GM12878 (cell line): Measurements from ENCODE around the gene MYO16. TPM values are rescaled to one million over a fixed set of nuclear protein-coding genes. Genes with fewer than 3 reads are reported as not detected.

Experiments
- ATAC-seq: fragments of 200-7000 bp; cut with Tn5 transposase; 3 replicates; pipeline ENCODE4 v1.9.1; 2020; ENCODE audit warnings: mild to moderate bottlenecking, moderate library complexity
- Bru-seq: library from RNA; stranded (reverse); fragments of 400-500 nt; gene quantifications from one replicate; lab custom pipeline; 2021; lab: Mats Ljungman, UMichigan
- BruChase-seq, 2 experiments: library from RNA; stranded (reverse); fragments of 400-500 nt; gene quantifications; one replicate each; lab custom pipeline; 2021; lab: Mats Ljungman, UMichigan
- BruUV-seq: library from RNA; stranded (reverse); fragments of 400-500 nt; replicated peaks from 2 replicates; lab custom pipeline; 2021; lab: Mats Ljungman, UMichigan
- CTCF ChIA-PET: fragments of 300-600 bp; sonication (Branson Sonifier 250); formaldehyde crosslinking; extraction: SDS; loops from one replicate; lab custom pipeline; 2021; ENCODE audit warnings: inconsistent platforms; lab: Yijun Ruan, JAX
- POLR2A ChIA-PET: fragments of 350-600 bp; formaldehyde crosslinking; extraction: SDS; loops from one replicate; lab custom pipeline; 2021; ENCODE audit warnings: inconsistent platforms; lab: Charles Lee
- RAD21 ChIA-PET: fragments of 300-600 bp; sonication (Branson Sonifier 250); formaldehyde crosslinking; loops from one replicate; lab custom pipeline; 2023; ENCODE audit warnings: antibody characterized with exemption; ENCODE audit not compliant: unreplicated experiment; lab: Charles Lee
- SMC1A ChIA-PET: fragments of 300-600 bp; sonication (Branson Sonifier 250); formaldehyde crosslinking; loops from one replicate; lab custom pipeline; 2023; ENCODE audit not compliant: unreplicated experiment, uncharacterized antibody; lab: Charles Lee
- DNase-seq: peaks from one replicate; pipeline ENCODE4 v3.0.0-alpha.2; 2011; ENCODE audit warnings: low read depth, low spot score
- FAIRE-seq: peaks from 3 replicates; lab custom pipeline; 2011; peaks lifted over from hg19 to GRCh38; lab: Jason Lieb, UNC
- H2AFZ ChIP-seq: 2 replicates; pipeline ENCODE4 v1.6.0; 2011; ENCODE audit warnings: low read depth, low read length, control low read depth; ENCODE audit not compliant: control insufficient read depth
- H3K27ac ChIP-seq: 2 replicates; pipeline ENCODE4 v1.5.1; 2011; ENCODE audit warnings: control low read depth; ENCODE audit not compliant: control insufficient read depth, insufficient read depth
- H3K27me3 ChIP-seq, 2 experiments: replicated peaks in 1 of 2; 2 replicates each; pipeline versions ENCODE4 v1.6.0 to v1.6.1; 2011; ENCODE audit warnings: low read length in 1 of 2; ENCODE audit not compliant: control insufficient read depth in 2 of 2, insufficient read depth in 2 of 2
- H3K36me3 ChIP-seq, 2 experiments: 2 replicates each; pipeline ENCODE4 v1.5.1; 2011; ENCODE audit warnings: low read length in 1 of 2; ENCODE audit not compliant: control insufficient read depth in 2 of 2, insufficient read depth in 2 of 2
- H3K4me1 ChIP-seq: 2 replicates; pipeline ENCODE4 v1.6.1; 2011; ENCODE audit warnings: mild to moderate bottlenecking, low read length, moderate library complexity, mixed read lengths; ENCODE audit not compliant: control insufficient read depth, insufficient read depth
- H3K4me2 ChIP-seq: 2 replicates; pipeline ENCODE4 v1.6.0; 2011; ENCODE audit warnings: control low read depth; ENCODE audit not compliant: control insufficient read depth, insufficient read depth
- H3K4me3 ChIP-seq: fragments of 200-600 bp; sonication (generic); 2 replicates; pipeline ENCODE4 v1.5.1; 2016
- H3K79me2 ChIP-seq: 2 replicates; pipeline ENCODE4 v1.6.0; 2011; ENCODE audit warnings: low read length; ENCODE audit not compliant: control insufficient read depth, insufficient read depth
- H3K9ac ChIP-seq: 2 replicates; pipeline ENCODE4 v1.8.0; 2011; ENCODE audit warnings: low read length, control low read depth, mixed read lengths; ENCODE audit not compliant: control insufficient read depth, insufficient read depth
- H3K9me3 ChIP-seq: replicated peaks from 3 replicates; pipeline ENCODE4 v1.5.1; 2011; ENCODE audit warnings: mild to moderate bottlenecking, low read length; ENCODE audit not compliant: control insufficient read depth, insufficient read depth
- H4K20me1 ChIP-seq: 2 replicates; pipeline ENCODE4 v1.6.0; 2011; ENCODE audit not compliant: control insufficient read depth, insufficient read depth
- BHLHE40 ChIP-seq, 2 experiments: fragments of 450-650 bp in 1 of 2; IDR thresholded peaks; 2 replicates each; pipeline ENCODE4 v1.6.1; 2011 to 2017; ENCODE audit warnings: low read depth in 2 of 2, borderline replicate concordance in 1 of 2, improper control_type of control experiment in 1 of 2, low read length in 1 of 2, mild to moderate bottlenecking in 1 of 2
- ZNF274 ChIP-seq: IDR thresholded peaks from one replicate; pipeline ENCODE4 v1.8.0; 2011; ENCODE audit not compliant: insufficient read length, insufficient read depth
- WGBS: methylation state at CpG from one replicate; pipeline ENCODE4 v1.1.6; 2016; ENCODE audit warnings: low lambda C conversion rate; ENCODE audit not compliant: insufficient replicate concordance, insufficient coverage; ENCODE audit errors: missing lambda C conversion rate; 5-methylcytosine and 5-hydroxymethylcytosine counted together
- in situ Hi-C: fragments of 300-500 bp; cut with MboI; formaldehyde crosslinking; loops from 9 replicates; pipeline ENCODE4 v1.14.3; 2018; ENCODE audit warnings: mixed read lengths
- intact Hi-C: fragments of 100-400 bp; cut with micrococcal nuclease; formaldehyde crosslinking; loops from one replicate; pipeline ENCODE4 v1.14.2; 2022; ENCODE audit not compliant: unreplicated experiment
- long read RNA-seq, 2 experiments: library from polyadenylated mRNA; unstranded; transcript quantifications; one replicate each; pipeline ENCODE4 v2.0.0, GENCODE V29; 2019 to 2020
- polyA minus RNA-seq, 3 experiments: library from RNA; depleted of rRNA, polyadenylated mRNA; stranded (reverse); fragments of >200 nt; gene quantifications; 2 replicates each; pipeline ENCODE4 v1.2.3, GENCODE V29; 2011
- polyA plus RNA-seq, 11 experiments: library from polyadenylated mRNA; depleted of rRNA in 4 of 11; unstranded in 6 of 11; stranded (reverse) in 5 of 11; fragments of >200 nt; fragmentation: Nextera tagmentation in 4 of 11; fragmentation: Illumina TruSeq in 1 of 11; extraction: Ambion mirVana in 4 of 11; extraction: Trizol in 1 of 11; gene quantifications; 1 replicate in 1 of 11; 2 replicates in 10 of 11; pipeline versions ENCODE4 v1.2.1 to v1.2.3, GENCODE V29; 2011 to 2016; ENCODE audit warnings: inconsistent platforms in 2 of 11, missing spikeins in 2 of 11, low read depth in 1 of 11
- total RNA-seq, 4 experiments: library from RNA; depleted of rRNA in 3 of 4; stranded (reverse); fragments of >200 nt in 3 of 4; fragmentation: Illumina TruSeq in 1 of 4; extraction: Trizol in 1 of 4; gene quantifications; 2 replicates each; pipeline versions ENCODE4 v1.2.1 to v1.2.3, GENCODE V29; 2013 to 2021

The MYO16 gene
- total RNA-seq (2013; cell fraction: nucleolus; rRNA removed), result 1.2 and 1.5 TPM in 2 replicates
- under 0.01 TPM in 1 of 2 replicates, not detected in the other for total RNA-seq (2014; rRNA removed)
- total RNA-seq (2014; rRNA removed; fragmentation: Illumina TruSeq; extraction: Trizol), result 0.04 and 0.05 TPM in 2 replicates
- 0.05 TPM in 1 of 2 replicates, not detected in the other for total RNA-seq (2021)
- polyA plus RNA-seq (2011; ENCODE audit: low read depth), result not detected
- 1.7 and 1.8 TPM in 2 replicates for polyA plus RNA-seq (2011; rRNA removed)
- 1.0 and 1.2 TPM in 2 replicates for polyA plus RNA-seq (2011; cell fraction: cytosol; rRNA removed)
- polyA plus RNA-seq (2011; cell fraction: nucleus; rRNA removed), result 2.7 and 4.9 TPM in 2 replicates
- 0.06 TPM in 1 of 2 replicates, not detected in the other for polyA plus RNA-seq (2012)
- polyA plus RNA-seq (2014; fragmentation: Illumina TruSeq; extraction: Trizol), result 0.03 and 0.04 TPM in 2 replicates
- not detected for polyA plus RNA-seq (2014; fragmentation: Nextera tagmentation; extraction: Ambion mirVana)
- polyA plus RNA-seq (2014; rRNA removed), result 0.03 TPM in 1 of 2 replicates, not detected in the other
- polyA plus RNA-seq (2016; fragmentation: Nextera tagmentation; extraction: Ambion mirVana), result under 1 TPM in 1 of 2 experiments, not detected in 1; 0.36 TPM
- polyA minus RNA-seq (2011; rRNA and poly(A)+ RNA removed), result 10.2 and 12.0 TPM in 2 replicates
- 0.83 and 2.9 TPM in 2 replicates for polyA minus RNA-seq (2011; cell fraction: cytosol; rRNA and poly(A)+ RNA removed)
- 16.9 and 17.1 TPM in 2 replicates for polyA minus RNA-seq (2011; cell fraction: nucleus; rRNA and poly(A)+ RNA removed)
- percentile 44 among the genes with signal in this experiment for Bru-seq, nascent RNA
- percentile 29 among the genes with signal in this experiment for BruChase-seq, experiment 1, labeled RNA remaining after a 6-hour chase
- percentile 33 among the genes with signal in this experiment for BruChase-seq, experiment 2, labeled RNA remaining after a 2-hour chase
- long read RNA-seq, experiment 1, partial matches to known transcripts, result 0 of 3 reads
- long read RNA-seq, experiment 1, other reads (novel, unspliced or antisense), result 3 of 3 reads
- long read RNA-seq, experiment 2, partial matches to known transcripts, result 3 of 13 reads
- long read RNA-seq, experiment 2, other reads (novel, unspliced or antisense), result 10 of 13 reads

GRCh38 chr13:108629181-108629752, at the start of gene MYO16:
MYO16 (plus strand) TSS chr13:108629611; CDS start chr13:108629845, 234 bp downstream.
- no peak within 1 kb of the TSS for H2AFZ ChIP-seq
- POLR2A ChIA-PET, result no interaction called here
- H3K4me2 ChIP-seq, result no peak within 1 kb of the TSS
- TF ChIP-seq BHLHE40 (IDR thresholded peaks at IDR 0.05; ENCODE audit: borderline replicate concordance in 1 of 2, low read depth in 2 of 2, low read length in 1 of 2), result peak in 1 of 2 experiments; percentile 22; a peak in 1 of 4 replicates
- TF ChIP-seq ZNF274, result no peak
- TF ChIP-seq, all 136 proteins: peak for 1
- intact Hi-C loops, result no loop called here
- BruUV-seq, result no TSS peak
- no peaks in the 10 kb centered on the region for H4K20me1 ChIP-seq
- FAIRE-seq, result no peak
- ChIA-PET RAD21 (interaction anchor here (1.2 kb wide), 2 partner anchors 21 to 266 kb away, joined by 3 to 4 read pairs; no protein-coding TSS in a partner anchor), SMC1A (interaction anchor here (0.8 to 1.5 kb wide), 3 partner anchors 14 to 287 kb away, joined by 3 to 4 read pairs (median 3); no protein-coding TSS in a partner anchor), CTCF (interaction anchor here (1.0 to 1.3 kb wide), 2 partner anchors 18 to 19 kb away, joined by 3 to 4 read pairs; no protein-coding TSS in a partner anchor)
- no peaks in the 10 kb centered on the region for H3K27me3 ChIP-seq
- in situ Hi-C loops, result no loop called here
- no peak within 1 kb of the TSS for H3K4me3 ChIP-seq
- no peak within 1 kb of the TSS for H3K27ac ChIP-seq
- no peak for ATAC-seq
- H3K9me3 ChIP-seq, result no peaks in the 10 kb centered on the region; the same call in 2 of the 3 replicates
- H3K4me1 ChIP-seq, result no peaks in the 10 kb centered on the region
- no peak for DNase-seq
- WGBS, result 15% methylated on average over 11 of the region's 11 CpGs
- H3K36me3 ChIP-seq, result no peaks in the 10 kb centered on the region
- H3K9ac ChIP-seq, result no peak within 1 kb of the TSS
- no peaks in the 10 kb centered on the region for H3K79me2 ChIP-seq
